Cardiac muscle cell (in vitro differentiated cells and primary cell): ENCODE results near the gene ARHGAP10. TPM values are rescaled to one million over a fixed set of nuclear protein-coding genes. Genes with fewer than 3 reads are reported as not detected.

Source experiments
- DNase-seq, 2 donors: peaks; one replicate each; pipeline versions ENCODE4 v3.0.0 to v3.0.0-alpha.2; 2010 to 2017; ENCODE audit warnings: low read depth in 1 of 2, low spot score in 1 of 2
- H3K27ac ChIP-seq: fragments of 200-600 bp; sonication (generic); 2 replicates; pipeline ENCODE4 v1.5.1; 2016
- H3K27me3 ChIP-seq: fragments of 200-600 bp; sonication (generic); 2 replicates; pipeline ENCODE4 v1.6.0; 2016; ENCODE audit warnings: control low read depth
- H3K36me3 ChIP-seq: fragments of 200-600 bp; sonication (generic); 2 replicates; pipeline ENCODE4 v1.5.1; 2016; ENCODE audit warnings: control low read depth
- H3K4me1 ChIP-seq: fragments of 200-600 bp; sonication (generic); 2 replicates; pipeline ENCODE4 v1.8.1; 2017; ENCODE audit warnings: low read depth, mild to moderate bottlenecking, mixed run types
- H3K4me3 ChIP-seq: fragments of 200-600 bp; sonication (generic); 2 replicates; pipeline ENCODE4 v1.5.1; 2016; ENCODE audit warnings: mild to moderate bottlenecking
- H3K9me3 ChIP-seq: fragments of 200-600 bp; sonication (generic); 2 replicates; pipeline ENCODE4 v1.5.1; 2017; ENCODE audit warnings: low read depth, mild to moderate bottlenecking, control low read depth
- polyA plus RNA-seq: library from polyadenylated mRNA; unstranded; fragments of >200 nt; fragmentation: Nextera tagmentation; extraction: Ambion mirVana; gene quantifications from 2 replicates; pipeline ENCODE4 v1.2.1, GENCODE V29; 2016
- total RNA-seq: library from RNA; depleted of rRNA; stranded (reverse); fragments of >200 nt; gene quantifications from 2 replicates; pipeline ENCODE4 v1.2.3, GENCODE V29; 2016
- TF ChIP-seq, protein P1 (sequence below): IDR thresholded peaks from 2 replicates; pipeline ENCODE4 v1.5.1; 2012; ENCODE audit warnings: low read depth, mild to moderate bottlenecking, low read length

ARHGAP10 gene
- total and polyA plus RNA-seq, 2 experiments from 2014 or later, result 12.1 to 15.0 TPM

DNA sequence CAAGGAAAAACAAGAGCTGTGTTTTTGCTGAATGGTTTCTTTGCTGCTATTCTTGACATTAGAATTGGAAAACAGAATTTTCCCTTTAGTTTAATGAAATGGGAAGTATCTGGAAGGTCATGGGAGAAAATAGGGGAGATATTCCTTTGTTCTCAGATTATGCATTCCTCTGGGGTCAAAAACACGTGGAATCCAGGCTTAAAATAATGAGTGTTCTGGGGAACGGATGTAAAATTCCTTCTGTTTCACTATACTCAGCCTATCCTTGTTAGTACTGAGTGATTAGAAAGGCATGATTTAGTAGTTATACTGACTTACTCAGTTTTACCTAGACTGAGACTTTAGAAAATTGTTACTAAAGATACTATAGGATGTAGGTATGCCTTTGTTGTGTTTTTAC lies 107.3 kb downstream of the ARHGAP10 start:
- no peaks in the 10 kb centered on the region for H3K27me3 ChIP-seq
- H3K36me3 ChIP-seq, result no peaks in the 10 kb centered on the region
- no peak overlapping the region for H3K27ac ChIP-seq
- TF ChIP-seq, protein P1, sequence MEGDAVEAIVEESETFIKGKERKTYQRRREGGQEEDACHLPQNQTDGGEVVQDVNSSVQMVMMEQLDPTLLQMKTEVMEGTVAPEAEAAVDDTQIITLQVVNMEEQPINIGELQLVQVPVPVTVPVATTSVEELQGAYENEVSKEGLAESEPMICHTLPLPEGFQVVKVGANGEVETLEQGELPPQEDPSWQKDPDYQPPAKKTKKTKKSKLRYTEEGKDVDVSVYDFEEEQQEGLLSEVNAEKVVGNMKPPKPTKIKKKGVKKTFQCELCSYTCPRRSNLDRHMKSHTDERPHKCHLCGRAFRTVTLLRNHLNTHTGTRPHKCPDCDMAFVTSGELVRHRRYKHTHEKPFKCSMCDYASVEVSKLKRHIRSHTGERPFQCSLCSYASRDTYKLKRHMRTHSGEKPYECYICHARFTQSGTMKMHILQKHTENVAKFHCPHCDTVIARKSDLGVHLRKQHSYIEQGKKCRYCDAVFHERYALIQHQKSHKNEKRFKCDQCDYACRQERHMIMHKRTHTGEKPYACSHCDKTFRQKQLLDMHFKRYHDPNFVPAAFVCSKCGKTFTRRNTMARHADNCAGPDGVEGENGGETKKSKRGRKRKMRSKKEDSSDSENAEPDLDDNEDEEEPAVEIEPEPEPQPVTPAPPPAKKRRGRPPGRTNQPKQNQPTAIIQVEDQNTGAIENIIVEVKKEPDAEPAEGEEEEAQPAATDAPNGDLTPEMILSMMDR, result no peak
- no peak overlapping the region for H3K4me3 ChIP-seq
- no peak for DNase-seq
- H3K4me1 ChIP-seq, result no peaks in the 10 kb centered on the region
- H3K9me3 ChIP-seq, result no peaks in the 10 kb centered on the region

DNA sequence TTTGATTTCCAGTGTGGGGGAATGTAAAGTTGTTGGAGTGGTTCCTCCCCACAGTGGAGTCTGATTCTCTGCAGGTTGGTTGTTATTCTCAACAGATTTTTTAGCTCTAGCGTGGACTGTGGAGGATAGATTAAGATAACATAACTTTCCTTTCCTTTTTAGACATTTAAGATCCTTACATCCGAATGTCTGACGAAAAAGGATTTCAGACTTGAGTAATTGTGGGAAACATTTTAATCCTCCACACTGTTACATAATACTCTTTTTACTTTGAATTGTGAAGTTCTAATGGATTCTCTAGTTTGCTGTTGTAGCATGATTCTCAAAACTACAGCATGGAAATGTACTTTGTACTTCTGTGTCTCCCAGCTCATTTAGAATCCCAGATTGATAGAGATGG lies 107.8 kb downstream of the ARHGAP10 start:
- H3K27me3 ChIP-seq, result no peaks in the 10 kb centered on the region
- no peak overlapping the region for H3K27ac ChIP-seq
- no peaks in the 10 kb centered on the region for H3K36me3 ChIP-seq
- H3K9me3 ChIP-seq, result no peaks in the 10 kb centered on the region
- no peak for DNase-seq
- no peak overlapping the region for H3K4me3 ChIP-seq
- TF ChIP-seq, protein P1, result no peak
- H3K4me1 ChIP-seq, result no peaks in the 10 kb centered on the region

DNA sequence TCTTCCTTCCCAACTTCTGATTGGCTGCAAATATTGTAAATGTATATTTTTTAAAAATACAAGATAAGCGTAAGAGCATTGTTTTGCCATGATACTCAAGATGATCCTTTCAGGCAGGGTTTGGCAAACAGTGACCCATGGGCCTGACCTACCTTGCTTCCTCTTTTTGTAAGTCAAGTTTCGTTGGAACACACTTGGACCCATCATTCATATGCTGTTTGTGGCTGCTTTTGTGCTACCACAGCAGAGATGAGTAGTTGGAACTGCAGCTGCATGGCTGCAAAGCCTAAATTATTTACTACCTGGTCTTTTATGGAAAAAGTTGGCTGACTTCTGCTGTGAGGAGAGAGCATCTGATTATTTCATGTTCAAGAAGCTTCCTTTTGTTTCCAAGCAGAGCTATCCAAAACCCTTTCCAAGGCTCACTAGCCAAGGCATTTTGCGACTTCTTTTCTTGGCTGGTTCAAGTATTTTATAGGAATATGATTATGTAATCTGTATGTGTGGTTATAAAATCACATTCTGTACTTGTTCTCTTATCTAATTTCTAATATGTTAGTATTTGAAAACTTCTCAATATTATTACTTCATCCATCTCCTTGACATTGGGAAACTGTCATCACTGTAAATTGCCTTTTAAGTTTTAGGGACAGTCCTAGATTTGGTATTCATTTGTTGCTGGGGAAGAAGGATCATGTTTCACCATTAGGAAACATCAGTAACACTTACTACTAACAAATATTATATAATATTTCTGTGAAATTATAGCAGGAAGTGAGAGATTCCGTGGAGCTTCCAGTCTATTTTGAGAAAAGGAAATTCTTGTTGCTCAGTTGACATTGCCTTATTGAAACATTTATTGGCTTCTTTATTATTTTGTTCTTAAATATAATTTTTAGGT lies 109.2 kb downstream of the ARHGAP10 start:
- Histone ChIP-seq H3K36me3 (no peaks in the 10 kb centered on the region), H3K27me3 (no peaks in the 10 kb centered on the region), H3K4me1 (no peaks in the 10 kb centered on the region), H3K27ac (no peak overlapping the region), H3K9me3 (no peaks in the 10 kb centered on the region), H3K4me3 (no peak overlapping the region)
- TF ChIP-seq, protein P1, result no peak
- DNase-seq, result peak in 1 of 2 donors; percentile 56

DNA sequence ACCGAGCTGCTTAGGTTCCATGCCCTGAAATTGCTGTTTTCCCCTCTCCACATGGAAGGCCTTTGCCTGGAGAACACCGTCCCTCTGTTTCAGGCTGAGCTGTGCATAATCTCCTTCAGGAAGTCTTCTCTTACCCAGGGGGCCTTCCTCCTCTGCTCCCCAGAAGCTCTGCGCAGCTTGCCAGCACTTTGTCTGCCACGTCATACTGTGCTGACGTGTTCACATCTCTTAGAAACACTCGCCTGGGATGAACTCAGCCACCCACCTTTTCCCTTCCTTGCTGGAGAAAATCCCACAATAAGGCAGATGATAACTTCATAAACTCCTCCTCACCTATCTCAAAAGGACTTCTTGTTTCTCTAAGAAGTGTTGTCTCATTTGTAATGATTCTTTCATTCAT lies 110.7 kb downstream of the ARHGAP10 start:
- Histone ChIP-seq H3K4me1 (no peaks in the 10 kb centered on the region), H3K4me3 (no peak overlapping the region), H3K27me3 (no peaks in the 10 kb centered on the region), H3K9me3 (no peaks in the 10 kb centered on the region), H3K36me3 (no peaks in the 10 kb centered on the region), H3K27ac (no peak overlapping the region)
- peak in 1 of 2 donors; percentile 97 for DNase-seq
- TF ChIP-seq, protein P1, result no peak

DNA sequence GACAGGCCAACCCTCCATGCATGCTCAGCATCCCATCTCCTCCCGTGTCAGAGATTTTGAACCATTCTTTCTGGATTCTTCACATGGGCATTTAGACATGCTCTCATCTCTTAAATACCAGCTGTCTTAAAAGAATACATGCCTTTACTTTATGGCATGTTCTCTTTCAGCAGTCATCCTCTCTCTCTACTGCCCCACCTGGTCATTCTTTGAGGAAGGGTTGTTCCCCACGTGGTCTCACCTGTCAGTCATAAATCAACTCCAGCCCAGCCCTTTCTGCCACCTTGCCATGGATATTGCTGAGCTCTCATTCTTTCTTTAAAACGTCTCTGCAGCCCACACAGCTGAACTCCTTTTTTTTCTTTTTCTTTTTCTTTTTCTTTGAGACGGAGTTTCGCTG lies 111.3 kb downstream of the ARHGAP10 start:
- H3K9me3 ChIP-seq, result no peaks in the 10 kb centered on the region
- no peak for DNase-seq
- H3K27ac ChIP-seq, result no peak overlapping the region
- no peaks in the 10 kb centered on the region for H3K36me3 ChIP-seq
- H3K4me3 ChIP-seq, result no peak overlapping the region
- no peaks in the 10 kb centered on the region for H3K27me3 ChIP-seq
- H3K4me1 ChIP-seq, result no peaks in the 10 kb centered on the region
- TF ChIP-seq, protein P1, result peak; percentile 15
